Effector memory CD8-positive, alpha-beta T cell (primary cell): ENCODE data around the gene MAGED2.
"Not testable (repeated sequence)": the region's sequence is repeated elsewhere in the genome, so short reads cannot be mapped to it uniquely, and the experiment has no call there.

Experiments used
- ATAC-seq: fragments of 150-1000 bp; cut with Tn5 transposase; replicated peaks from 2 replicates; pipeline ENCODE4 v1.10.0; 2021; ENCODE audit warnings: mild to moderate bottlenecking, moderate library complexity
- DNase-seq, 3 experiments: peaks; one replicate each; pipeline ENCODE4 v3.0.0; 2021
- H3K27ac Mint-ChIP-seq, 2 donors: one replicate each; pipeline ENCODE4 v1.8.0; 2022; ENCODE audit warnings: mild to moderate bottlenecking in 2 of 2, mixed read lengths in 2 of 2, moderate library complexity in 2 of 2
- H3K27me3 Mint-ChIP-seq, 2 donors: one replicate each; pipeline ENCODE4 v1.8.0; 2022; ENCODE audit warnings: mixed read lengths in 2 of 2
- H3K36me3 Mint-ChIP-seq: one replicate; pipeline ENCODE4 v1.8.0; 2022; ENCODE audit warnings: mild to moderate bottlenecking, moderate library complexity, mixed read lengths; ENCODE audit not compliant: insufficient read depth
- H3K4me1 Mint-ChIP-seq, 2 donors: one replicate each; pipeline ENCODE4 v1.8.0; 2022; ENCODE audit warnings: low read depth in 2 of 2, mixed read lengths in 2 of 2
- H3K4me3 Mint-ChIP-seq, 2 donors: one replicate each; pipeline ENCODE4 v1.8.0; 2022; ENCODE audit warnings: mild to moderate bottlenecking in 2 of 2, mixed read lengths in 2 of 2, moderate library complexity in 2 of 2
- H3K9me3 Mint-ChIP-seq, 2 donors: one replicate each; pipeline ENCODE4 v1.8.0; 2022; ENCODE audit warnings: mixed read lengths in 2 of 2
- total RNA-seq, 9 experiments: gene quantifications; one replicate each; lab custom pipeline; 2026; lab: John Stamatoyannopoulos, UW

Gene MAGED2
- 54.2 to 286 (median 103) reads per million in 9 experiments for total RNA-seq

GRCh38 chrX:54807524-54808108, at the start of gene MAGED2:
TSS of gene MAGED2 (plus strand) at chrX:54807745. CDS start at chrX:54809332, 1,587 bp downstream.
- Mint-ChIP-seq H3K36me3 (peaks cover 37% of the 10 kb centered on the region), H3K4me3 (peak within 1 kb of the TSS; percentile 96 to 97), H3K9me3 (no peaks in the 10 kb centered on the region), H3K4me1 (peaks cover 18 to 21% of the 10 kb centered on the region in 2 donors), H3K27me3 (no peaks in the 10 kb centered on the region), H3K27ac (peak within 1 kb of the TSS; percentile 98 to 99)
- DNase-seq, result peak; percentile 24 to 38 (median 37)
- ATAC-seq, result peak; percentile 67

GRCh38 chrX:54758114-54759055, 49.2 kb upstream of the MAGED2 start:
- H3K27me3 Mint-ChIP-seq, result peaks cover 27 to 35% of the 10 kb centered on the region in 2 donors
- H3K9me3 Mint-ChIP-seq, result no peaks in the 10 kb centered on the region
- ATAC-seq, result no peak

GRCh38 chrX:54774391-54775094, 33.0 kb upstream of the MAGED2 start:
- not testable (repeated sequence) for H3K4me3 Mint-ChIP-seq, DNase-seq, H3K9me3 Mint-ChIP-seq, H3K36me3 Mint-ChIP-seq, ATAC-seq, H3K27ac Mint-ChIP-seq
- peaks cover 8 to 11% of the 10 kb centered on the region in 2 donors for H3K4me1 Mint-ChIP-seq
- H3K27me3 Mint-ChIP-seq, result peaks cover 0 to 14% of the 10 kb centered on the region in 2 donors

More at GRCh38 chrX:54758114-54759055, 49.2 kb upstream of the MAGED2 start:
- DNase-seq, result no peak
- Mint-ChIP-seq H3K4me3 (no peak overlapping the region), H3K27ac (no peak overlapping the region), H3K36me3 (no peaks in the 10 kb centered on the region), H3K4me1 (no peaks in the 10 kb centered on the region)

- Mint-ChIP-seq H3K4me1 (peaks cover 8 to 11% of the 10 kb centered on the region in 2 donors), H3K27me3 (peaks cover 0 to 5% of the 10 kb centered on the region in 2 donors), H3K4me3 (no peak overlapping the region), H3K9me3 (no peaks in the 10 kb centered on the region), H3K36me3 (no peaks in the 10 kb centered on the region), H3K27ac (no peak overlapping the region)
- no peak for ATAC-seq
- DNase-seq, result no peak
Measured at GRCh38 chrX:54776061-54776460, 31.5 kb upstream of the MAGED2 start.

- Mint-ChIP-seq H3K36me3 (no peaks in the 10 kb centered on the region), H3K4me1 (peaks cover 8 to 11% of the 10 kb centered on the region in 2 donors), H3K9me3 (no peaks in the 10 kb centered on the region), H3K27ac (peak overlapping the region; percentile 38 to 71), H3K27me3 (no peaks in the 10 kb centered on the region), H3K4me3 (peak overlapping the region; percentile 41 to 52)
- ATAC-seq (peak; percentile 58), DNase-seq (peak in 1 of 3 experiments; percentile 5)
Measured at GRCh38 chrX:54776987-54777672, 30.4 kb upstream of the MAGED2 start.

- DNase-seq (no peak), ATAC-seq (no peak)
- H3K27me3 Mint-ChIP-seq, result no peaks in the 10 kb centered on the region
Measured at GRCh38 chrX:54785901-54786300, 21.6 kb upstream of the MAGED2 start.

GRCh38 chrX:54786967-54787366, 20.6 kb upstream of the MAGED2 start:
- peak; percentile 13 to 38 (median 14) for DNase-seq
- ATAC-seq, result peak; percentile 63
- H3K27ac Mint-ChIP-seq, result no peak overlapping the region

More at GRCh38 chrX:54785901-54786300, 21.6 kb upstream of the MAGED2 start:
- Mint-ChIP-seq H3K27ac (no peak overlapping the region), H3K9me3 (no peaks in the 10 kb centered on the region), H3K36me3 (no peaks in the 10 kb centered on the region), H3K4me3 (no peak overlapping the region), H3K4me1 (peaks cover 0 to 1% of the 10 kb centered on the region in 2 donors)

GRCh38 chrX:54788446-54788845, 19.1 kb upstream of the MAGED2 start:
- no peaks in the 10 kb centered on the region for H3K9me3 Mint-ChIP-seq
- DNase-seq (no peak), ATAC-seq (no peak)
- no peak overlapping the region for H3K4me3 Mint-ChIP-seq
- peaks cover 0 to 1% of the 10 kb centered on the region in 2 donors for H3K4me1 Mint-ChIP-seq
- H3K27ac Mint-ChIP-seq, result no peak overlapping the region
- no peaks in the 10 kb centered on the region for H3K27me3 Mint-ChIP-seq
- no peaks in the 10 kb centered on the region for H3K36me3 Mint-ChIP-seq

More at GRCh38 chrX:54786967-54787366, 20.6 kb upstream of the MAGED2 start:
- Mint-ChIP-seq H3K27me3 (no peaks in the 10 kb centered on the region), H3K9me3 (no peaks in the 10 kb centered on the region), H3K4me3 (no peak overlapping the region), H3K4me1 (peaks cover 0 to 1% of the 10 kb centered on the region in 2 donors), H3K36me3 (no peaks in the 10 kb centered on the region)

GRCh38 chrX:54789405-54789804, 18.1 kb upstream of the MAGED2 start:
- not testable (repeated sequence) for H3K4me1 Mint-ChIP-seq, H3K27me3 Mint-ChIP-seq, H3K4me3 Mint-ChIP-seq, DNase-seq, H3K36me3 Mint-ChIP-seq, H3K27ac Mint-ChIP-seq, ATAC-seq, H3K9me3 Mint-ChIP-seq

GRCh38 chrX:54794028-54794427, 13.5 kb upstream of the MAGED2 start:
- peaks cover 0 to 2% of the 10 kb centered on the region in 2 donors for H3K4me1 Mint-ChIP-seq
- H3K27ac Mint-ChIP-seq, result no peak overlapping the region
- no peak overlapping the region for H3K4me3 Mint-ChIP-seq
- no peaks in the 10 kb centered on the region for H3K9me3 Mint-ChIP-seq
- ATAC-seq (no peak), DNase-seq (no peak)
- no peaks in the 10 kb centered on the region for H3K27me3 Mint-ChIP-seq
- no peaks in the 10 kb centered on the region for H3K36me3 Mint-ChIP-seq

- Mint-ChIP-seq H3K4me3 (no peak overlapping the region), H3K9me3 (no peaks in the 10 kb centered on the region), H3K27ac (peak overlapping the region in 1 of 2 donors; percentile 65), H3K36me3 (no peaks in the 10 kb centered on the region), H3K27me3 (no peaks in the 10 kb centered on the region), H3K4me1 (peaks cover 0 to 2% of the 10 kb centered on the region in 2 donors)
- DNase-seq (no peak), ATAC-seq (no peak)
Measured at GRCh38 chrX:54794795-54795194, 12.8 kb upstream of the MAGED2 start.

- peaks cover 0 to 2% of the 10 kb centered on the region in 2 donors for H3K4me1 Mint-ChIP-seq
- no peak within 1 kb of the TSS for H3K27ac Mint-ChIP-seq
- no peaks in the 10 kb centered on the region for H3K36me3 Mint-ChIP-seq
- DNase-seq (no peak), ATAC-seq (no peak)
- H3K27me3 Mint-ChIP-seq, result no peaks in the 10 kb centered on the region
- no peaks in the 10 kb centered on the region for H3K9me3 Mint-ChIP-seq
- H3K4me3 Mint-ChIP-seq, result no peak within 1 kb of the TSS
Measured at GRCh38 chrX:54798137-54798536, 9.4 kb upstream of the MAGED2 start, which contains the start of gene ITIH6. TSS of gene ITIH6 (minus strand) at chrX:54798255. CDS start at chrX:54798210, 45 bp downstream.
